Hepatocyte (in vitro differentiated cells): ENCODE results near the gene DPP3.

Experiments
- CTCF ChIP-seq: fragments of 200-600 bp; sonication (generic); IDR thresholded peaks from 2 replicates; pipeline ENCODE4 v1.5.1; 2016; ENCODE audit warnings: antibody characterized with exemption, mild to moderate bottlenecking; ENCODE audit not compliant: poor library complexity
- EZH2phosphoT487 ChIP-seq: fragments of 200-600 bp; sonication (generic); IDR thresholded peaks from one replicate; pipeline ENCODE4 v1.6.1; 2018; ENCODE audit warnings: antibody characterized with exemption, mild to moderate bottlenecking, low read depth, moderate library complexity; ENCODE audit not compliant: unreplicated experiment, severe bottlenecking

- TF ChIP-seq CTCF: no peak
- no peak for TF ChIP-seq EZH2phosphoT487
These were observed 61.7 kb downstream of the DPP3 start for GRCh38 chr11:66541892-66542291.
